OCI-LY1 (cell line): Measurements from ENCODE around the gene DEDD.

Experiments used
- CTCF ChIP-seq: fragments of 200-600 bp; sonication (generic), shearing (Covaris generic); IDR thresholded peaks from 2 replicates; pipeline ENCODE4 v1.5.1; 2017; ENCODE audit warnings: mild to moderate bottlenecking, antibody characterized with exemption, low read length, moderate library complexity, mixed read lengths
- EZH2 ChIP-seq: fragments of 200-600 bp; sonication (generic), shearing (Covaris generic); IDR thresholded peaks from 2 replicates; pipeline ENCODE4 v1.8.0; 2017; ENCODE audit warnings: borderline replicate concordance, mixed run types, mild to moderate bottlenecking, antibody characterized with exemption, low read length, moderate library complexity, mixed read lengths

- TF ChIP-seq CTCF: no peak
- TF ChIP-seq EZH2: no peak
Observed at GRCh38 chr1:161164901-161165610, 32.6 kb upstream of the DEDD start.
